ENCODE results near the gene MACROD2. TPM values are rescaled to one million over a fixed set of nuclear protein-coding genes. Genes with fewer than 3 reads are reported as not detected.

Gene MACROD2
- total RNA-seq, 1 donor from 2014 or later = 2.5 TPM

DNA sequence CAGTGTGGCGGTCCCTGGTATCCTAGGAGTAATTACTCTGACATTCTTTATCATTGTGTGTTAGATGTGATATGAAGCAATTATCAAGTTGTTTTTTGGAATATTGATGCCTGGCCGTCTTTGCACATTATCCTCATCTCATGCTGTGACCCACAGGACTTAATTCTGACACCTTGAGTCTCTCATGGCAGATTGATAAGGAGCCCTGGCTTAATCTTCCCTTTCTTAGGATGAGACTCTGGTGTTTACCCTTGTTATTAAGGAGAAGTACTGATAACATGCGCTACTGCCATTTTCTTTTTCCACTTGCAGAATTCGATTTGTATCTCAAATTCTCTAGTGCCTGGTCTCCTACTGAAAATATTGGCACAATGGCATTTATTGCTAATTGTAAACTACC, 1597.8 kb downstream of the MACROD2 start:
- no peak overlapping the region for H3K27ac Mint-ChIP-seq (ENCODE audit: unreplicated experiment)
- no peak for DNase-seq (ENCODE audit: extremely low spot score, unreplicated experiment)
- H3K9me3 Mint-ChIP-seq (ENCODE audit: unreplicated experiment) = no peaks in the 10 kb centered on the region
- TF ChIP-seq, protein P1, sequence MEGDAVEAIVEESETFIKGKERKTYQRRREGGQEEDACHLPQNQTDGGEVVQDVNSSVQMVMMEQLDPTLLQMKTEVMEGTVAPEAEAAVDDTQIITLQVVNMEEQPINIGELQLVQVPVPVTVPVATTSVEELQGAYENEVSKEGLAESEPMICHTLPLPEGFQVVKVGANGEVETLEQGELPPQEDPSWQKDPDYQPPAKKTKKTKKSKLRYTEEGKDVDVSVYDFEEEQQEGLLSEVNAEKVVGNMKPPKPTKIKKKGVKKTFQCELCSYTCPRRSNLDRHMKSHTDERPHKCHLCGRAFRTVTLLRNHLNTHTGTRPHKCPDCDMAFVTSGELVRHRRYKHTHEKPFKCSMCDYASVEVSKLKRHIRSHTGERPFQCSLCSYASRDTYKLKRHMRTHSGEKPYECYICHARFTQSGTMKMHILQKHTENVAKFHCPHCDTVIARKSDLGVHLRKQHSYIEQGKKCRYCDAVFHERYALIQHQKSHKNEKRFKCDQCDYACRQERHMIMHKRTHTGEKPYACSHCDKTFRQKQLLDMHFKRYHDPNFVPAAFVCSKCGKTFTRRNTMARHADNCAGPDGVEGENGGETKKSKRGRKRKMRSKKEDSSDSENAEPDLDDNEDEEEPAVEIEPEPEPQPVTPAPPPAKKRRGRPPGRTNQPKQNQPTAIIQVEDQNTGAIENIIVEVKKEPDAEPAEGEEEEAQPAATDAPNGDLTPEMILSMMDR (IDR thresholded peaks at IDR 0.05) = no peak
- H3K4me1 Mint-ChIP-seq (ENCODE audit: unreplicated experiment) = no peaks in the 10 kb centered on the region
- H3K36me3 Mint-ChIP-seq (ENCODE audit: unreplicated experiment) = no peaks in the 10 kb centered on the region
- no peaks in the 10 kb centered on the region for H3K27me3 Mint-ChIP-seq (ENCODE audit: unreplicated experiment)
- H3K4me3 Mint-ChIP-seq (ENCODE audit: unreplicated experiment) = no peak overlapping the region

DNA sequence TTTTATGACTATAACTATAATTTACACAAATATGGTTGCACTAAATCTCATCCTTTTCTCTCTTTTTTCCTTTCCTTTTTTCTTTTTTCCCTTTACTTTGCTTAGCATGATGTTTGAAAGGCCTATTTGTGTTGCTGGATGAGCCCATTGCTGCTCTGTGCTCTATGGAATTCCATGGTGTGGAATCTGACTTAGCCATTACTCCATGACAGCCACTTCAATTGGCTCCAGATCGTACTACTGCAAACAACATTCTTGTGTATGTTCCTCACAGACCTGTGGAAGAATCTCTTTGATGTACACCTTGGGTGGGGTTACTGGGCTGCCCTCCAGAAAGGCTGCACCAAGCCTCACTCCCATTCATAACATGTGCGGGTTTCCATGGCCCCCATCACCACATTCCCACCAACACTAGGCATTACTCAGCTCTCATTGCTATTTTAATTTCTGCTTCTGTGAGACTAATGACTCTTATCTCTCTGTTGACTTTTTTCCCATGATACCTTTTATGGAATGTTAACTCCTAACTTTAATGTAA, 1598.9 kb downstream of the MACROD2 start:
- H3K4me3 Mint-ChIP-seq (ENCODE audit: unreplicated experiment) = no peak overlapping the region
- TF ChIP-seq, protein P1 (IDR thresholded peaks at IDR 0.05) = no peak
- no peak for DNase-seq (ENCODE audit: extremely low spot score, unreplicated experiment)
- H3K27ac Mint-ChIP-seq (ENCODE audit: unreplicated experiment) = no peak overlapping the region
- H3K36me3 Mint-ChIP-seq (ENCODE audit: unreplicated experiment) = no peaks in the 10 kb centered on the region
- no peaks in the 10 kb centered on the region for H3K9me3 Mint-ChIP-seq (ENCODE audit: unreplicated experiment)
- no peaks in the 10 kb centered on the region for H3K27me3 Mint-ChIP-seq (ENCODE audit: unreplicated experiment)
- no peaks in the 10 kb centered on the region for H3K4me1 Mint-ChIP-seq (ENCODE audit: unreplicated experiment)

DNA sequence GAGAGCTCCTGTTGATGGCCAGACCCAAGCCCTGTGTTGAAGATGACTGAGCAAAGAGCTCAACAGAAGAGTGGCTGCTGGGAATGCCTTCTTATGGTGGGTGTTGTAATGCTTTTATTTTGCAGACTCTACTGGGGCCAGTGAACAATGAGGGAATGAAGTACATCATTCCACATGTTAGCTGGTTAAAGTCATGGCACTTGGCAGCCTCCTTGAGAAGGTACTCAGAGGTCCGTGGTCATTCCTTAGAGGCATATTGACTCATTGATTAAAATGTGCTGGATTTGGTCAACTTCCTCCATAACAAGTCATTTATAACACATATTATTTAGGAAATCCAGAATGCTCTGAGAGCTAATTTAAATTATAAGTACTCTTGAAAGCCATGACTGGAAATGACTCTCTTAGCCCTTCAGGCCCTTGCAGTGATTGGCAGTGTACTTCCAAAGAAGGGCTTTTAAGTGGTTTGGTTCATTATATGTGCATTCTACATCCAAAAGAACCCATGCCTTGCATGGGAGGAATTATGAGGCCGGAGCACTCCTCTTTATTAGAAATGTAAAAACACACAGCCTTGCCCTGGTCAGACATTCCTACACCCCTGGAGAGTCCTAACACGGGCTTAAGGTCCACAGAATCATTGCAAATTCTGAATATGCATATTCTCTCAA, 1601.0 kb downstream of the MACROD2 start:
- H3K4me3 Mint-ChIP-seq (ENCODE audit: unreplicated experiment) = no peak overlapping the region
- H3K9me3 Mint-ChIP-seq (ENCODE audit: unreplicated experiment) = no peaks in the 10 kb centered on the region
- no peaks in the 10 kb centered on the region for H3K4me1 Mint-ChIP-seq (ENCODE audit: unreplicated experiment)
- H3K36me3 Mint-ChIP-seq (ENCODE audit: unreplicated experiment) = no peaks in the 10 kb centered on the region
- DNase-seq (ENCODE audit: extremely low spot score, unreplicated experiment) = no peak
- TF ChIP-seq, protein P1 (IDR thresholded peaks at IDR 0.05) = no peak
- H3K27me3 Mint-ChIP-seq (ENCODE audit: unreplicated experiment) = no peaks in the 10 kb centered on the region
- H3K27ac Mint-ChIP-seq (ENCODE audit: unreplicated experiment) = no peak overlapping the region

DNA sequence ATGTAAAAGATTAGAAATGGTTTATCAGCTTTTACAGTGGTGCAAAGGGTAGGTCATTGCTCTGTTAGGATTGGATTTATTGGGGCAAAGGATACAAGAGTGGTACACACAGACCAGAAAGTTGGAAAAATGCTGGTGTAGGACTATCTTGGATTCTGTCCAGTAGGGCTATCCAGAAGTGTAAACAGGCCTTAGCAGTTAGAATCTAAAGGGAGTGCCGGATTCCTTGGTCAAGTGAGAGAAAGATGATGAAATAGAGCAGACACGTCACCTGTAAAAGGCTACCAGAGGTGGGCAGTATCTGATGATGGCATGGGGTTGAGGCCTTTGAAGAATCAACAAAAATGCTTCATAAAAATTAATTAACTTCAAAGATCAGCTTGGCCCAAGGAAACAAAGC, 1602.0 kb downstream of the MACROD2 start:
- Mint-ChIP-seq H3K9me3 (ENCODE audit: unreplicated experiment) (no peaks in the 10 kb centered on the region), H3K27me3 (ENCODE audit: unreplicated experiment) (no peaks in the 10 kb centered on the region), H3K36me3 (ENCODE audit: unreplicated experiment) (no peaks in the 10 kb centered on the region), H3K4me3 (ENCODE audit: unreplicated experiment) (no peak overlapping the region), H3K27ac (ENCODE audit: unreplicated experiment) (no peak overlapping the region), H3K4me1 (ENCODE audit: unreplicated experiment) (no peaks in the 10 kb centered on the region)
- TF ChIP-seq, protein P1 (IDR thresholded peaks at IDR 0.05) = no peak
- no peak for DNase-seq (ENCODE audit: extremely low spot score, unreplicated experiment)

DNA sequence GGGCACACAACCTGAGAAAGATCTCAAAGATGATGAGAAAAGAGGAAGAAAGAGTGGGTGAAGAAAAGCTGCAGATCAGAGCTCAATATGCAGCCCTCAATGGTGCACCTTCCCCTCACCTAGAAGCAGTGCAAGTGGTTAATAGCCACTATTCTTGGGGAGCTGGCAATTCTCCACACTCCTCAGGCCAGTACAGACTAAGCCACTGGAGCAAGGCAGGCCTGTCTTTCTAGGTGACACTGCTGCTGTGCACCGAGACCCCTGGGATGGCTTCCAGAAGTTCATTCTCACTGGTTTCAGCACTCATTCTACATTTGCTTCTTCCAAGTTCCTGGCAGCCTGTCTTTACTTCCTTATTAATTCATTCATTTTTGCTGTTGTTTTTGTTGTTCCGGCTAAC, 1604.6 kb downstream of the MACROD2 start:
- no peaks in the 10 kb centered on the region for H3K9me3 Mint-ChIP-seq (ENCODE audit: unreplicated experiment)

More for the DNA sequence above, 1604.6 kb downstream of the MACROD2 start:
- TF ChIP-seq, protein P1 (IDR thresholded peaks at IDR 0.05) = no peak
- no peak overlapping the region for H3K27ac Mint-ChIP-seq (ENCODE audit: unreplicated experiment)
- DNase-seq (ENCODE audit: extremely low spot score, unreplicated experiment) = no peak
- H3K36me3 Mint-ChIP-seq (ENCODE audit: unreplicated experiment) = no peaks in the 10 kb centered on the region
- H3K4me1 Mint-ChIP-seq (ENCODE audit: unreplicated experiment) = no peaks in the 10 kb centered on the region
- H3K27me3 Mint-ChIP-seq (ENCODE audit: unreplicated experiment) = no peaks in the 10 kb centered on the region
- no peak overlapping the region for H3K4me3 Mint-ChIP-seq (ENCODE audit: unreplicated experiment)

Measured in osteocyte (in vitro differentiated cells).